ENCODE data around the gene ARGFX. TPM values are rescaled to one million over a fixed set of nuclear protein-coding genes. Genes with fewer than 3 reads are reported as not detected.

The ARGFX gene
- total and polyA plus RNA-seq, 9 of the 15 experiments (the other 6 are each of a cell fraction or from before 2014, with no cell fraction given) = not detected

DNA sequence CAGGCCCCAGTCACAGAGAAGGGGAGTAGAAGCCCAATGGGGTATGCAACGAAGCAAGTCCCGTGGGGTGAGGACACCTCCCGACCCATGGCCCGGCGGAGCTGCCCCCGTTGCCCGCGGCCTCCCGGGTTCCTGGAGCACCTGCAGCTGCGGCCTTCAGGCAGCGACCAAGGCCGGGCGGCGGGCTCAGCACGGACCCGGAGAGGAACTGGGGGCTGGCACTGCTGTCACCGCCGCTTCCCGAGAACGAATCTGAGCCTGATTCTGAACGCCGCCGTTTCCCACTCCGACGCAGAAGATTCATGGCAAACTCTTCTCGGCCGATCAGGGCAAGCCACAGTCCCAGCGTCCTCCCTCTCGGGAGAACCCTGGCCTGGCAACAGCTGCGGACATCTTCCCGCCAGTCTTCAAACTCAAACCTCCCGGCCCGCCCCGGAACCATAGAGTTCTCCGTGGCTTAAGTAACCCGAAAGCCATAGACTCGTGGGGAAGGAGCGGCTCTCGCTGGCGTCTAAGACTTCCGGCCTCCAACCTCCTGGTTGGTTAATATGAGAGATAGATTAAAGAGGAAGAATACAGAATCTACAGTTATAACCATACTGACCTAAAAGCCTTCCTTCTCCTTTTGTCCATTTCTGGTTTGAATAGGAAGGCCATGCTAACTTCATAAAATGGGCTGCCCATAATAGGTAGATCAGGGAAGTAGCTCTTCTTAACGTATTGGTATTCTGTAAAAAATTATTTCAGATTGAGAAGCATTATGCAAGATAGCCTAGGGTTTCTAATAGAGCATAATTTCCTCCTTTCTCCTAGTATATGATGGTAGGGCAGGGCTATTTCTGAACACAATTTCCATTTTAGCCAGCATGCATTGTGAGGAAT, 21.9 kb upstream of the ARGFX start, which contains the start of gene POLQ (continued):
- TF ChIP-seq TGIF2 (CRISPR knock-in tag; IDR thresholded peaks at IDR 0.05) = no peak
- TF ChIP-seq RBM15 (IDR thresholded peaks at IDR 0.05; ENCODE audit: insufficient read depth, low read length) = no peak
- no peak for TF ChIP-seq NFIC (IDR thresholded peaks at IDR 0.05)
- TF ChIP-seq CBX3 (IDR thresholded peaks at IDR 0.05; ENCODE audit: borderline replicate concordance in 1 of 2, low read length in 2 of 2) = peak in 1 of 2 experiments; percentile 10; a peak in 1 of 3 replicates
- 0 out of 2 replicates have a peak, but pooled peaks have one; percentile 21 for TF ChIP-seq NR2C1 (IDR thresholded peaks at IDR 0.05)
- no peak for TF ChIP-seq NR2C1 (tag; IDR thresholded peaks at IDR 0.05)
- no peak for TF ChIP-seq ZNF146 (CRISPR knock-in tag; IDR thresholded peaks at IDR 0.05; ENCODE audit: unreplicated experiment)
- no peak for TF ChIP-seq SRSF1 (IDR thresholded peaks at IDR 0.05; ENCODE audit: low read depth, low read length)
- TF ChIP-seq, protein P1, sequence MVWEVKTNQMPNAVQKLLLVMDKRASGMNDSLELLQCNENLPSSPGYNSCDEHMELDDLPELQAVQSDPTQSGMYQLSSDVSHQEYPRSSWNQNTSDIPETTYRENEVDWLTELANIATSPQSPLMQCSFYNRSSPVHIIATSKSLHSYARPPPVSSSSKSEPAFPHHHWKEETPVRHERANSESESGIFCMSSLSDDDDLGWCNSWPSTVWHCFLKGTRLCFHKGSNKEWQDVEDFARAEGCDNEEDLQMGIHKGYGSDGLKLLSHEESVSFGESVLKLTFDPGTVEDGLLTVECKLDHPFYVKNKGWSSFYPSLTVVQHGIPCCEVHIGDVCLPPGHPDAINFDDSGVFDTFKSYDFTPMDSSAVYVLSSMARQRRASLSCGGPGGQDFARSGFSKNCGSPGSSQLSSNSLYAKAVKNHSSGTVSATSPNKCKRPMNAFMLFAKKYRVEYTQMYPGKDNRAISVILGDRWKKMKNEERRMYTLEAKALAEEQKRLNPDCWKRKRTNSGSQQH (CRISPR knock-in tag; IDR thresholded peaks at IDR 0.05) = no peak
- no peak for TF ChIP-seq U2AF1 (optimal IDR thresholded peaks at IDR 0.05; ENCODE audit: low read depth, low read length)
- TF ChIP-seq NCOR1 (IDR thresholded peaks at IDR 0.05) = no peak
- TF ChIP-seq C11orf30 (IDR thresholded peaks at IDR 0.05; ENCODE audit: low read depth) = peak; percentile 71
- TF ChIP-seq ZNF436 (CRISPR knock-in tag; IDR thresholded peaks at IDR 0.05) = no peak
- TF ChIP-seq, protein P2, sequence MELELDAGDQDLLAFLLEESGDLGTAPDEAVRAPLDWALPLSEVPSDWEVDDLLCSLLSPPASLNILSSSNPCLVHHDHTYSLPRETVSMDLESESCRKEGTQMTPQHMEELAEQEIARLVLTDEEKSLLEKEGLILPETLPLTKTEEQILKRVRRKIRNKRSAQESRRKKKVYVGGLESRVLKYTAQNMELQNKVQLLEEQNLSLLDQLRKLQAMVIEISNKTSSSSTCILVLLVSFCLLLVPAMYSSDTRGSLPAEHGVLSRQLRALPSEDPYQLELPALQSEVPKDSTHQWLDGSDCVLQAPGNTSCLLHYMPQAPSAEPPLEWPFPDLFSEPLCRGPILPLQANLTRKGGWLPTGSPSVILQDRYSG (tag; conservative IDR thresholded peaks at IDR 0.05; ENCODE audit: low read depth) = no peak
- no peak for TF ChIP-seq U2AF2 (optimal IDR thresholded peaks at IDR 0.05; ENCODE audit: low read depth, low read length)
- TF ChIP-seq GABPB1 (CRISPR knock-in tag; IDR thresholded peaks at IDR 0.05) = peak; percentile 80
- peak; percentile 66 for TF ChIP-seq TBP (optimal IDR thresholded peaks at IDR 0.05; ENCODE audit: low read depth, low read length)
- TF ChIP-seq SMC3 (conservative IDR thresholded peaks at IDR 0.05; ENCODE audit: insufficient read depth, low read depth, low read length) = no peak
- no peak for TF ChIP-seq SLC30A9 (CRISPR knock-in tag; IDR thresholded peaks at IDR 0.05)
- TF ChIP-seq, protein P3, sequence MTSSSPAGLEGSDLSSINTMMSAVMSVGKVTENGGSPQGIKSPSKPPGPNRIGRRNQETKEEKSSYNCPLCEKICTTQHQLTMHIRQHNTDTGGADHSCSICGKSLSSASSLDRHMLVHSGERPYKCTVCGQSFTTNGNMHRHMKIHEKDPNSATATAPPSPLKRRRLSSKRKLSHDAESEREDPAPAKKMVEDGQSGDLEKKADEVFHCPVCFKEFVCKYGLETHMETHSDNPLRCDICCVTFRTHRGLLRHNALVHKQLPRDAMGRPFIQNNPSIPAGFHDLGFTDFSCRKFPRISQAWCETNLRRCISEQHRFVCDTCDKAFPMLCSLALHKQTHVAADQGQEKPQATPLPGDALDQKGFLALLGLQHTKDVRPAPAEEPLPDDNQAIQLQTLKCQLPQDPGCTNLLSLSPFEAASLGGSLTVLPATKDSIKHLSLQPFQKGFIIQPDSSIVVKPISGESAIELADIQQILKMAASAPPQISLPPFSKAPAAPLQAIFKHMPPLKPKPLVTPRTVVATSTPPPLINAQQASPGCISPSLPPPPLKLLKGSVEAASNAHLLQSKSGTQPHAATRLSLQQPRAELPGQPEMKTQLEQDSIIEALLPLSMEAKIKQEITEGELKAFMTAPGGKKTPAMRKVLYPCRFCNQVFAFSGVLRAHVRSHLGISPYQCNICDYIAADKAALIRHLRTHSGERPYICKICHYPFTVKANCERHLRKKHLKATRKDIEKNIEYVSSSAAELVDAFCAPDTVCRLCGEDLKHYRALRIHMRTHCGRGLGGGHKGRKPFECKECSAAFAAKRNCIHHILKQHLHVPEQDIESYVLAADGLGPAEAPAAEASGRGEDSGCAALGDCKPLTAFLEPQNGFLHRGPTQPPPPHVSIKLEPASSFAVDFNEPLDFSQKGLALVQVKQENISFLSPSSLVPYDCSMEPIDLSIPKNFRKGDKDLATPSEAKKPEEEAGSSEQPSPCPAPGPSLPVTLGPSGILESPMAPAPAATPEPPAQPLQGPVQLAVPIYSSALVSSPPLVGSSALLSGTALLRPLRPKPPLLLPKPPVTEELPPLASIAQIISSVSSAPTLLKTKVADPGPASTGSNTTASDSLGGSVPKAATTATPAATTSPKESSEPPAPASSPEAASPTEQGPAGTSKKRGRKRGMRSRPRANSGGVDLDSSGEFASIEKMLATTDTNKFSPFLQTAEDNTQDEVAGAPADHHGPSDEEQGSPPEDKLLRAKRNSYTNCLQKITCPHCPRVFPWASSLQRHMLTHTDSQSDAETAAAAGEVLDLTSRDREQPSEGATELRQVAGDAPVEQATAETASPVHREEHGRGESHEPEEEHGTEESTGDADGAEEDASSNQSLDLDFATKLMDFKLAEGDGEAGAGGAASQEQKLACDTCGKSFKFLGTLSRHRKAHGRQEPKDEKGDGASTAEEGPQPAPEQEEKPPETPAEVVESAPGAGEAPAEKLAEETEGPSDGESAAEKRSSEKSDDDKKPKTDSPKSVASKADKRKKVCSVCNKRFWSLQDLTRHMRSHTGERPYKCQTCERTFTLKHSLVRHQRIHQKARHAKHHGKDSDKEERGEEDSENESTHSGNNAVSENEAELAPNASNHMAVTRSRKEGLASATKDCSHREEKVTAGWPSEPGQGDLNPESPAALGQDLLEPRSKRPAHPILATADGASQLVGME (CRISPR knock-in tag; IDR thresholded peaks at IDR 0.05) = no peak

Data from K562 (cell line).